HG03103 (cell line): ENCODE data around the gene LCN1.

ENCODE experiments used
- ATAC-seq: cut with Tn5 transposase; IDR thresholded peaks from one replicate; pipeline ENCODE4 v1.9.1; 2021; ENCODE audit warnings: low read depth; ENCODE audit not compliant: unreplicated experiment

LCN1 gene

DNA sequence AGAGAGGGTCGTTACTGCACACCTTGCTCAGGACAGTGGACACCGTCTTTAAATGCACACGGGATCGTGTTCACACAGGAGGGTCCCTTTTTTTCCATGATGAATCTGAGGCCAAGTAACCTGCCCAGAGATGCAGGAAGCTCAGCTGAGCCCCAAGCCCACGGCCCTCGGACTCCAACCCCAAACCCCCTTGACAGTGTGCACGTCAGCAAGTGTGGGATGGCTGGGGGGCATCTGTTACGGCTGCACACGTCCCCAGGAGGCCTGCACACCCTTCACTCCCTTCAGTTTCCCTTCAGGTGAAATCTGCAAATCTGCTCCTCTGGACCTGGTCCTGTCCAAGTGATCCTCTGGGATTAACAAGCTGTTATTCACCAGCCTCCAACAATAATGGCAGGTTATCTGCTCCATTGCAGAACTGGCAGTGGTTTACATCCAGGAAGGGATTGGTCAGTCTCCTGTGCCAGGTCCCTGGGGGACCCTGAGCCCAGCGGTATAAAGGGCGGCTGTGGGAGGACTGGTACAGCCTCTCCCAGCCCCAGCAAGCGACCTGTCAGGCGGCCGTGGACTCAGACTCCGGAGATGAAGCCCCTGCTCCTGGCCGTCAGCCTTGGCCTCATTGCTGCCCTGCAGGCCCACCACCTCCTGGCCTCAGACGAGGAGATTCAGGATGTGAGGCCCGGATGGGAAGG, at the start of gene LCN1:
LCN1 (plus strand) TSS at position 525 of the 692 bp plus-strand sequence; CDS start at position 583, 58 bp downstream.
- ATAC-seq = no peak

DNA sequence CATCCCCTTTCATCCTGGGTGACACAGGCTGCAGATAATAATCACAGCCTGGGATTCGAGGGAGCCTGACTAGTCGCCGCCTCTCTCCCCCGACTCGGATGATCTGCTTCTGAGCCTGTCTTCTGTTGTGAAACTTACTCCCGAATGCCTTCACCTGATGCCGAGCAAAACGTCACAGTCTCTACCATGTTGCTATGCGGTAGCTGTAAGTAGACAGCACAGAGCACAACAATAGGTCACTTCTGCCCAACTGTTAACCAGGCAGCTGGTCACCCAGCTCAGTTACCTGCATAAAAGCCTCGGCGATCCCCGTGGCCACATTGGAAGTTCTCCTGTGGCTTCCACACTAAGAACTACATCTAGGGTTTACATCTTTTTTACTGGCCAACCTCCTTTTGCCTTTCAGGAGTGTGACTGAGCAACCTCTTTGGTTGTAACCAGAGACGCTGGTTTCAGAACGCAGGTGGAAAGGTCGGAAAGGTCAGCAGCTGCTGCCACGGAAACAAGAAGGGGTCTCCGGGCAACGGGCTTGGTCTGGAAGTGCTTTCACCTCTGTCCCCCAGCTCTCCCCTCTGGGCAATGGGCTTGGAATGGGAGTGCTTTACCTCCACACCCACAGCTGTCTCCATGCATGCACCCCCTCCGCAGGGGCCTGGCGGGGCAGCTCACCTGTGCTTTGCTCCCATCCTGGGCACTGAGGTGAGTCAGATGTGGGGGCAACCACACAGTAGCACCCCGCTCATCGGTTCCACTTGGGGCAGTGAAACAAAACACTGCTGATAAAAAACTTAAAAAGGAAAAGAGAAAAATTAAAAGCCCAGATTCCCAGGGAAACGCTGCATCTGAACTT, 49.2 kb upstream of the LCN1 start:
- ATAC-seq = no peak

- ATAC-seq = no peak
Observed at GRCh38 chr9:135473972-135474543, 47.2 kb upstream of the LCN1 start.

- ATAC-seq = no peak
Observed at GRCh38 chr9:135474915-135475314, 46.3 kb upstream of the LCN1 start.

DNA sequence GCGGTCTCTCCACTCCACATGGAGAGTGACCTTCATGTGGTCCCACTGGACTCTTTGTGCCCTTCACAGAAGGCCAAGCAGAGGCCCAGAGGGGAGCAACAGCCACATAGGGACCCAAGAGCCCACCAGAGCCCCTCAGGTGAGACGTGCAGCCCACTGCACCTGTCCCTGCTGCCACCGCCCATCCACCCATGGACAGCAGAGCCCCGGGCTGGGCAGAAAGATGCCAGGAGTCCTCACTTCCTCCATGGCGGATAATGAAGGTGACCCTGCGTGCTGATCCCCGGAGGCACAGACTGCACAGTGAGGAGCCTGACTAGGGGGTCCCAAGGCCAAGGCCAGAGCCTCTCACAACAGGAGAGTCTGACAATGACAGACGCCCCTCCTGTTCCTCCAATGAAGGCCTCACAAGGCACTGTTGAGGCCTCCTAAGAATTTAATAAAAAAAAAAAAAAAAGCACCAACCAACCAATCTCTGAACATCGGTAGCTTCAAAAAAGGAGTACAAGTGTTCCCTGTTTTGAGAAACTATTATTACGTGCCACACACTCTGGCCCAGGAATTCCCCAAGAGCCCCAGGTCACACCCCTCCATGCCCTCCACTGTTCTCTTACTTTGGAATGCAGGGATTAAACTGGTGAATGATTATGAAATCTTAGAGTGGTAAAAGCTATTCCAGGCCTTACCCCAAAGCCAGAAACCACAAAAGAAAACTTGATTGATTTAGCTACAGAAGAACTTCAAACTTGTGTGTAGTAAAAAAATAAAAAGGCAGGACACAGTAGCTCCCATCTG, 44.5 kb upstream of the LCN1 start:
- no peak for ATAC-seq

DNA sequence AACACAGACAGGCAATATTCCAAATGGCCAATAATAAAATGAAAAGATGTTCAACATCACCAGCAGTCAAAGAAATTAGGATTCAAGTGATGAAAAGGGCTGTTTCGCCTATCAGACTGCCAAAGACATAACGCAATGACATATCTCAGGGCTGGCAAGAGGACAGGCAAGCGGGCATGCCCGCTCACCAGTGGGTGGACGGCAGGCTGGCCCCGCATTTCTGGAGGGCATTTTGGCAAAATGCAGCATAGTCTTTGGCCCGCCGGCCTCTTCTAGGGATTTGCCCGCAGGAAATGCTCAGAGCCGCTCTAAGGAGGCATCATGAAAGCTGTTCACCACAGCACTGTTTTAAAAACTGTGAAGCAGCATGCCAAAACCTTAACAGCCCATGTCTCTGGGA, 43.0 kb upstream of the LCN1 start:
- no peak for ATAC-seq

- no peak for ATAC-seq
Observed at GRCh38 chr9:135478829-135479468, 42.3 kb upstream of the LCN1 start.

DNA sequence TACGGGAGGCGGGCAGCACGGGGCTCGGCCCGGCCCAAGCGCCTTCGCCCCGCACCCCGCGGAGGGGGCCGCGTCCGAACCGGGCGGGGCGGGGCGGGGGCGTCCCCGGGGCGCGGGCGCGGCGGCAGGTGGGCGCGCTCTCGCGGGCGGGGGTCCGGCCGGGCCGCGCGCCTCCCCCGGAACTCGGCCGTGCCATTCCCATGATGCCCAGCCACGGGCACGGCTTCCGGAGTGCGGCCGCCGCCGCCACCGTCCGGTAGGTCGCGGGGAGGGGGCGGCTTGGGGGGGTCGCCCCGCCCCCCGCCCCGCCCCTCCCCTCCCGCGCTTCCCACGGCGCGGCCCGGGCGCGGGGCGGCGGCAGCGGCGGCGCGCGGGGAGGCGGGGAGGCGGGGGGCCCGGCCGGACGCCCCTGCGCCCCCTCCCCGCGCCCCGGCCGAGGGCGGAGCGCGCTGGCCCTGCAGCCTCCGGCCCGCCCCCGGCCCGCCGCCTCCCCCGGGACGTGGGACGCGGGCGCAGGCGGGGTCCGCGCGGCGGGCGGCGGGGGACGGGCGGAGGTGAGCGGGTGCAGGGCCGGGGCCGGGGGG, 41.7 kb upstream of the LCN1 start, which contains the start of gene PPP1R26:
PPP1R26 (plus strand) TSS at position 314 of the 584 bp plus-strand sequence. CDS start 4,729 bp downstream, outside the sequence.
- no peak for ATAC-seq

DNA sequence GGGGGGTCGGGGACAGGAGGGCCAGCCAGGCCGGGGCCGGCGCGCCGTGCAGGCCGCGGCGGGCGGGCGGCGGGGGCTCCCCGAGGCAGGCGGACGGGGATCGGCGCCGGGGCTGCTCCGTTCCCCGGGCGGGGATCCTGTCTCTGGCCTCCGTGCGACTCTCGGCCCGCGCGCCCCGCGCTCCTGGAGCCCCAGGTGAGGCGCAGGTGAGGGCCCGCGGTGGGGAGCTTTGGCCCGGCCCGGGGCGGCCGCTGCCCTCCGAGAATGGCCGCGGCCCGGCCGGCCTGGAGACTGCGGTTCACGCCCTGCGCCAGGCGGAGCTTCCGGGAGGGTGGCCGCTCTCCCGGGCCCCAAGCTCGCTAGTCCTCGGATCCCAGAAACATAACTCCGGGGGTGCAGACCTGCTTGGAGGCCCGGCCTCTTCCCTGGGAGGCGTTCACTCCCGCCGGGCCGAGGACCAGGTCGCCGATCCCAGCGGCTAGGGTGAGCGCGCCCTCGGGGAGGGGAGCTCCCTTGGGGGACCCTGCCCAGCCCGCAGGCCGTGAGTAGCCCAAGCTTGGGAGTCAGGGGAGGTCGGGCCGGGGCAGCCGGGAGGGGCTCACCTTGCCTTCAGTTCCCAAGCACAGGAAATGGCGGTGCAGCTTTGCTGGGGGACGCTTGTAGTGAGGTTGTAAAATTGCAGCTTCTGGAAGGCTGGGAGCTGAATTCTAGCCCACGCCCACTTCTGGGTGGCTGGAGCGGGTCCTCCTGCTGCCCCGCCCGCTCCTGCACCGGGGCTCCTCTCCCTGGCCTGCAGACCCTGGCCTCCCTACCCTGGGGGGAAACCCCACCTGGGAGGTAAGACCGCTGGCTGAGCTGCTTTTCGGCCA, 40.9 kb upstream of the LCN1 start:
- ATAC-seq = no peak

GRCh38 chr9:135480940-135481310, 40.3 kb upstream of the LCN1 start:
- ATAC-seq = no peak

GRCh38 chr9:135482015-135482754, 39.1 kb upstream of the LCN1 start:
- ATAC-seq = no peak

GRCh38 chr9:135484460-135485277, 36.6 kb upstream of the LCN1 start:
- ATAC-seq = no peak

GRCh38 chr9:135485385-135485784, 35.9 kb upstream of the LCN1 start:
- no peak for ATAC-seq

DNA sequence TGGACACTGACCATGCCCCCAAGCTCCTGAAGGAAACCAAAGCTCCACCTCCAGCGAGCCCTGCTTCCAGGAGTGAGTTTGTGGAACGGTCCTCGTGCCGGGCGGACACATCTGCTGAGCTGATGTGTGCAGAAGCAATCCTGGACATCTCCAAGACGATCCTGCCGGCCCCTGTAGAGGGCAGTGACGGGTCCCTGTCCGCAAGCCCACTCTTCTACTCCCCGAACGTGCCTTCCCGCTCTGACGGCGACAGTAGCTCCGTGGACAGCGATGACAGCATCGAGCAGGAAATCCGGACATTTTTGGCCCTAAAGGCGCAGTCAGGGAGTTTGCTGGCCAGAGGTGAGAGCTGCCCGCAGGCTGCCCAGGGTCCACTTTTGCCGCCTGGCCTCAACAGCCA, 35.4 kb upstream of the LCN1 start:
- no peak for ATAC-seq

GRCh38 chr9:135486267-135487065, 34.8 kb upstream of the LCN1 start:
- ATAC-seq = no peak

- ATAC-seq = no peak
Observed at GRCh38 chr9:135487281-135488012, 33.8 kb upstream of the LCN1 start.
